GM18873 (cell line): ENCODE results near the gene ZBTB34.
A peak's percentile ranks its signal among the peaks of the same experiment; 100 is the strongest.
"Not testable (repeated sequence)": the region's sequence is repeated elsewhere in the genome, so short reads cannot be mapped to it uniquely, and the experiment has no call there.

Experiments used
- ATAC-seq: cut with Tn5 transposase; IDR thresholded peaks from one replicate; pipeline ENCODE4 v1.9.1; 2021; ENCODE audit warnings: mild to moderate bottlenecking, moderate library complexity, moderate number of reproducible peaks; ENCODE audit not compliant: unreplicated experiment, low FRiP score

The ZBTB34 gene, protein sequence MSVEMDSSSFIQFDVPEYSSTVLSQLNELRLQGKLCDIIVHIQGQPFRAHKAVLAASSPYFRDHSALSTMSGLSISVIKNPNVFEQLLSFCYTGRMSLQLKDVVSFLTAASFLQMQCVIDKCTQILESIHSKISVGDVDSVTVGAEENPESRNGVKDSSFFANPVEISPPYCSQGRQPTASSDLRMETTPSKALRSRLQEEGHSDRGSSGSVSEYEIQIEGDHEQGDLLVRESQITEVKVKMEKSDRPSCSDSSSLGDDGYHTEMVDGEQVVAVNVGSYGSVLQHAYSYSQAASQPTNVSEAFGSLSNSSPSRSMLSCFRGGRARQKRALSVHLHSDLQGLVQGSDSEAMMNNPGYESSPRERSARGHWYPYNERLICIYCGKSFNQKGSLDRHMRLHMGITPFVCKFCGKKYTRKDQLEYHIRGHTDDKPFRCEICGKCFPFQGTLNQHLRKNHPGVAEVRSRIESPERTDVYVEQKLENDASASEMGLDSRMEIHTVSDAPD

DNA sequence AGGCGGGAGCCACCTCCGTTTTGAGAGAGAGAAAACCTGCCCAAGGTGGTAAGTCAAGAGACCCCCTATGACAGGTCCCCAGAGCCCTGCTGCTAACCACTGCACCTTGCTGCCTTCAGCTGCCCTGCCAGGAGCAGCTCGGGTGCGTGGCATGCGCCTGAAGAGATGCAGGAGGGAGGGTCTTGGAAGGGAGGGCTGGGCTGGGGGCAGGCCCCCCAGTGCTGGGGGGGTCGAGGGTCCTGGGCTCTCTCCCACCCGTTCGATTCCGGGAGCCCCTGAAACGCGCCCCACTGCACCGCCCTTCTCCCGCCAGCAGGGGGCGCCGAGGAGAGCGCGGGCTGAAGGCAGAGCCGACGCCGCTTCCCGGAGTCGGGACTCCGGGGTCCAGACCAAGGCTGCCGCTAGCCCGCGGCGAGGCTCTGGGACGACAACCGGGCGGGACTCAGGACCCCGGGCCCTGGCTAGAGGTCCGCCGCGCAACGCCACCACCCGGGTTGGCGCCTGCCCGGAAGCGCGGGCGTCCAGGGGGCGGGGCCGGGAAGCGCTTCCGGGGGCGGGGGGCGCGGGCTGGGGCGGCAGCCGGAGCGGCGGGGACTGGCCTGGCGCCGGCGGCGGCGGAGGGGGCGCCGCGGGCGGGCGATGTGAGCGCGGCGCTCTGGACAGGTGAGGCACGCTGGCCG lies at the start of gene ZBTB34:
ZBTB34 (plus strand) TSS at position 563 of the 680 bp plus-strand sequence. CDS start 18,761 bp downstream, outside the sequence.
- ATAC-seq, result no peak

DNA sequence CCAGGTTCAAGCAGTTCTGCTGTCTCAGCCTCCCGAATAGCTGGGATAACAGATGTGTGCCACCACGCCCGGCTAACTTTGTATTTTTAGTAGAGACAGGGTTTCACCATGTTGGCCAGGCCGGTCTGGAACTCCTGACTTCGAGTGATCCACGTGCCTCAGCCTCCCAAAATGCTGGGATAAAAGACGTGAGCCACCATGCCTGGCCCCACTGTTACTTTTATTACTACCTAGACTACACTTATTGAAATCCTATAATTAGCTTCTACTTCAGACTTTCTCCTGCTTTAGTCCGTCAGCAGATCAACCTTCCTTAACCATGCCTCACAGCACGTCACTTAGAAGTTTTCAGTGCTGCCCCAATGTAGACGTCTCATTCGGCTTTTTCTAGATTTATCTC lies 47.4 kb upstream of the ZBTB34 start:
- no peak for ATAC-seq

DNA sequence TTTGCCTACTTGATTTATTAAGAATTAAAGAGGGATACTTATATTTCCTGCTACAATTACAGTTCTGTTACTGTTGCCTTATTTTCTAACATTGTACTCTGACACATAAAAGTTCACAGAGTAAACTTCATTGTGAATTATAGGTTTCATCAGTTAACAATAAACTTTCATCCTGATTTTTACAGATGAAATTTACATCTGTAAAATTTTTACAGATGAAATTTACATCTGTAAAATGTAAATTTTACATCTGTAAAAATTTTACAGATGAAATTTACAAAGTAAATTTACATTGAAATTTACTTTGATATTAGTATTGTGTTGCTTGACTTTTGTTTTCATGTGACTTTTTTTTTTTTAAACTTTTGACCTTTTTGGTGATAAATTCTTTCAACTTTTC lies 46.3 kb upstream of the ZBTB34 start:
- ATAC-seq, result no peak

DNA sequence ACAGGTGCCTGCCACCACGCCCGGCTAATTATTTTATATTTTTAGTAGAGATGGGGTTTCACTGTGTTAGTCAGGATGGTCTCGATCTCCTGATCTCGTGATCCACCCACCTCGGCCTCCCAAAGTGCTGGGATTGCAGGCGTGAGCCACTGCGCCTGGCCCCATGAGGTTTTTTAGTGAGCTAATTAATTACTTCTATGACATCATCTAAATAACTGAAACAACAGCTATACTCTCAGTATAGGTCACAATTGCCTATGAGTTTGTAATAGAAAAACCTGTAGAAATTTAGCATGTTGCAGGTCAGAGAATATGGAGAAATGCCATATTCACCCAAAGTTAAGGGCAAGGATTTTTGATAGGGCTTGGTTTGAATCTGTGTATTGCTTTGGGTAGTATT lies 42.8 kb upstream of the ZBTB34 start:
- not testable (repeated sequence) for ATAC-seq

DNA sequence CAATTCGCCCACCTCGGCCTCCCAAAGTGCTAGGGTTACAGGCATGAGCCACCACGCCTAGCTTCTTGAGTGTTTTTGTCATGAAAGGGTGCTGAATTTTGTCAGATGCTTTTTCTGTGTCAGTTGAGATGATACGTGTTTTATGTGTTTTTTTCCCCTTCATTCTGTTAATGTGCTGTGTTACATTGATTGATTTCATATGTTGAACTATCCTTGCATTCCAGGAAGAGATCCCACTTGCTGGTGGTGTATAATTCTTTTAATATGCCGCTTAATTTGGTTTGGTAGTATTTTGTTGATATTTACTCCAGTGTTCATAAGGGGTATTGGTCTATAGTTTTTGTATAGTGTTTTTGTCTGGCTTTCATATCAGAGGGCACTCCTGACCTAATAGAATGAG lies 42.0 kb upstream of the ZBTB34 start:
- ATAC-seq, result no peak

DNA sequence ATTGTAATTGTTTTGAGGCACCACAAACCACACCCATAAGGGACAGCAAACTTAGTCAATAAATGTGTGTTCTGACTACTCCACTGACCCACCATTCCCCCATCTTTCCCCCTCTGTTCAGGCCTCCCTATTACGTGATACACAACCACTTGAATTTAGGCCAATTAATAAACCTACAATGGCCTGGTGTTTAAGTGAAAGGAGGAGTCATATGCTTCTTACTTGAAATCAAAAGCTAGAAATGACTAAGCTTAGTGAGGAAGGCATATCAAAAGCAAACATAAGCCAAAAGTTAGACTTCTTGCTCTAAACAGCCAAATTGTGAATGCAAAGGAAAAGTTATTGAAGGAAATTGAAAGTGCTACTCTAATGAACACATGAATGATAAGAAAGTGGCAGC lies 41.0 kb upstream of the ZBTB34 start:
- ATAC-seq, result no peak

DNA sequence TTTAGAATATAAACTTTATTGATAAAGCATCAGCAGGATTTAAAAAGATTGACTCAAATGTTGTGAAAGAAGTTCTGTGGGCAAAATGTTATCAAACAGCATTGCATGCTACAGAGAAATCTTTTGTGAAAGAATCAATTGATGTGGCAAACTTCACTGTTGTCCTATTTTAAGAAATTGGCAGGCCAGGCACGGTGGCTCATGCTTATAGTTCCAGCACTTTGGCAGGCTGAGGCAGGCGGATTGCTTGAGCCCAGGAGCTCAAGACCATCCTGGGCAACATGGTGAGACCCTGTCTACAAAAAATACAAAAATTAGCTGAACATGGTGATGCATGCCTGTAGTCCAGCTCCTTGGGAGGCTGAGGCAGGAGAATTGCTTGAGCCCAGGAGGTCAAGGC lies 38.2 kb upstream of the ZBTB34 start:
- no peak for ATAC-seq

DNA sequence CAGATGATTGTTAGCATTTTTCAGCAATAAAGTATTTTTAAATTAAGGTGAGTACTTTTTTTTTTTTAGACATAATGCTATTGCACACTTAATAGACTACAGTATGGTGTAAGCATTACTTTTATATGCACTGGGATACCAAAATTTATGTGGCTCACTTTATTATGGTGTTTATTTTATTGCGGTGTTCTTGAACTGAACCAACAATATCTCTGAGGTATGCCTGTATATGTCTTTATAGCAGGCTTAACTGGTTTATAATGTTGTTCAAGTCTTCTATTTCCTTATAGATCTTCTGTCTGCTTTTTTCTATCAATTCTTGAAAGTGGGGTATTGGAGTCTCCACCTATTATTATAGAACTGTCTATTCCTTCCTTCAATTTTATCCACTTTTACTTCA lies 37.6 kb upstream of the ZBTB34 start:
- no peak for ATAC-seq

DNA sequence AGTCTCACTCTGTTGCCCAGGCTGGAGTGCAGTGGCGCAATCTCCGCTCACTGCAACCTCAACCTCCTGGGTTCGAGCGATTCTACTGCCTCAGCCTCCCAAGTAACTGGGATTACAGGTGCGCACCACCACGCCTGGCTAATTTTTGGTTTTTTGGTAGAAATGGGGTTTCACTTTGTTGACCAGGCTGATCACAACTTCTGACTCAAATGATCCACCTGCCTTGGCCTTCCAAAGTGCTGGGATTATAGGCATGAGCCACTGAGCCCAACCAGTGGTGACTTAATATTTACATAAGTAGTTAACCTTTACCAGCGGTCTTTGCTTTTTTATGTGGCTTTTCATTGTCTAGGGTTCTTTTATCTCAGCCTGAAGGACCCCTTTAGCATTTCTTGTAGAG lies 36.4 kb upstream of the ZBTB34 start:
- ATAC-seq, result not testable (repeated sequence)

DNA sequence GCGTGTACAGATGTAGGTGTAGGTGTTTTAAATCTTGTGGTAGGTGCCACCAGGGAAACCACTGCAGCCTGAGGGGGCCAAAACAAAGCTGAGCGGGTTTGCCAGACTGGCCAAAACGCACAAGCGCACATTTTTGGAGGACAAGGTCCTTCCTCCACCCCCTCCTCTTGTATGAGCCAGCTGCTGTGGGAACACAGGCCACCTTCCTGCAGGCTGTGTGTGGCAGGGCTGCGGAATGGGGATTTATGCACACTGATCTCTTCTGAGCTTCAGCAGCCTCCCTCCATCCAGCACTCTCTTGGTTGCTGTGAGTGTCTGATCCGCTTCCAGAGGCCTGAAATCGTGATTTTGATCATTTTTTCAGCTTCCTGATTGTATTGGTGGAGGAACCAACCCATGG lies 33.2 kb upstream of the ZBTB34 start:
- no peak for ATAC-seq

DNA sequence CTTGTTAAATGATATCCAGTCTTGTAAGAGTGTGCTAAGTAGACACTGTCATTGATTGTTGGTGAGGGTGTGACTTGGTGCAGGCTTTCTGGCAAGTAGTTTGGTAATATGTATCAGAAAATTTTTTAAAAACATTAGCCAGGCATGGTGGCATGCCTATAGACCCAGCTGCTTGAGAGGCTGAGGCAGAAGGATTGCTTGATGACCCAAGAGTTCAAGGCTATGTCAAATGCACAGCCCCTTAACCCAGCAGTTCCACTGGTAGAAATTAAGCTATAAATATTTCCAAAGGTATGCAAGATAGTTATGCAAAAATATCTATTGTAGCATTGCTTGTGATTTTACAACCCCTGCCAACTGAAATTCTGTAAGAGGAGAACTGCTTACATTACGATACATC lies 31.4 kb upstream of the ZBTB34 start:
- no peak for ATAC-seq

DNA sequence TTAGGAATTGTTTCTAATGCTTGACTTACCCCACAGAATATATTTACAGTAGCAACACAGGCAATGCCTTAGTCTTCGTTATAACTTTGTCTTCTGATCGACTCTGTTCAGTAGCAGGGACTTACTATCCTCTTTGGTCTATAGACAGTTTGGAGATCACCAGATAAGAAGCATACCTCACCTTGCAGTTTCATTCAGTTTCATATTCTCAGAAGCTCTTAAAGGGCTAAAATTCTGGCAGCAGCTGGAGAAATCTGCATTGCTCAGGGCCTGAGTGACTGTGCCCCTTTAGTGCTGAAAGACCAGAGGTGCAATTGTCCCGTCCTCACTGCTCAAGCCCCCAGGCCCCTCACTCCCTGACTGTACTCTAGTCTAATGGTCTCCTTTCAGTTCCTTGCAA lies 29.6 kb upstream of the ZBTB34 start:
- no peak for ATAC-seq

DNA sequence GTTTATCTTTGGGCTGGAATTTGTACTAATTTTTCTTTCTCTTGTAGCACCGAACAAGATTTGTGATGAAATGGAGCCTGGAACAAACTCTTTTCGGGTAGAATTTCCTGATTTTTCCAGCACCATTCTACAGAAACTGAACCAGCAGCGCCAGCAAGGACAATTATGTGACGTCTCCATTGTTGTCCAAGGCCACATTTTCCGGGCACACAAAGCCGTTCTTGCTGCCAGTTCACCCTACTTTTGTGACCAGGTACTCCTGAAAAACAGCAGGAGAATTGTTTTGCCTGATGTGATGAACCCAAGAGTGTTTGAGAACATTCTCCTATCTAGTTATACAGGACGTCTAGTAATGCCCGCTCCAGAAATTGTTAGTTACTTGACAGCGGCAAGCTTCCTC lies 28.0 kb upstream of the ZBTB34 start:
- no peak for ATAC-seq

DNA sequence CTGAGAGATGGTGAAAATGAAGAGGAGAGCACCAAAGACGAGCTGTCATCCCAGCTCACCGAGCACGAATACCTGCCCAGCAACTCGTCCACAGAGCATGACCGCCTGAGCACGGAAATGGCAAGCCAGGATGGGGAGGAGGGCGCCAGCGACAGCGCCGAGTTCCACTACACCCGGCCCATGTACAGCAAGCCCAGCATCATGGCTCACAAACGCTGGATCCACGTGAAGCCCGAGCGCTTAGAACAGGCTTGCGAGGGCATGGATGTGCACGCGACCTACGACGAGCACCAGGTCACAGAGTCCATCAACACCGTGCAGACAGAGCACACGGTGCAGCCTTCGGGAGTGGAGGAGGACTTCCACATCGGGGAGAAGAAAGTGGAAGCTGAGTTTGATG lies 27.4 kb upstream of the ZBTB34 start:
- ATAC-seq, result no peak

DNA sequence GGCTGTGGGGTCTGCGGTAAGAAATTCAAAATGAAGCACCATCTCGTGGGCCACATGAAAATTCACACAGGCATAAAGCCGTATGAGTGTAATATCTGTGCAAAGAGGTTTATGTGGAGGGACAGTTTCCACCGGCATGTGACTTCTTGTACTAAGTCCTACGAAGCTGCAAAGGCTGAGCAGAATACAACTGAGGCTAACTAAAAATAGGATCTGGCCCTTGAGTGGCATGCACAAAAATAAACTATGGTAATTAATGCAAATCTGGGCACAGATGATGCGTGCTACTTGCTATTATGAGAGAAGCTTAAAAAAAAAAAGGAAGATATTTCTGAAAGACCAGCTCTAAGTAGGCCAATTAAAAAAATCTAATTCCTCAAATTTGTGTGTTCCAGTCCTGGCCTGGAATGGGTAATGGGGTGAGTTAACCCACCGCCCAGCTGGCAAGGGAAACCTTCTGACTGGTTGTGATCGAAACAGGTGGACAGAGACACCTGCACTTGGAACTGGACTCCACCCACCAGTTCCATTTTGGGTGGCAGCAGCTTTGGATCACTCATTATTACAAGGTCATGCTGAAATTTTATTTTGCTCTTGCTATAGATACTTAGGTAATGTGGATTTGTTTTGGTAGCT lies 26.6 kb upstream of the ZBTB34 start:
- ATAC-seq, result no peak

DNA sequence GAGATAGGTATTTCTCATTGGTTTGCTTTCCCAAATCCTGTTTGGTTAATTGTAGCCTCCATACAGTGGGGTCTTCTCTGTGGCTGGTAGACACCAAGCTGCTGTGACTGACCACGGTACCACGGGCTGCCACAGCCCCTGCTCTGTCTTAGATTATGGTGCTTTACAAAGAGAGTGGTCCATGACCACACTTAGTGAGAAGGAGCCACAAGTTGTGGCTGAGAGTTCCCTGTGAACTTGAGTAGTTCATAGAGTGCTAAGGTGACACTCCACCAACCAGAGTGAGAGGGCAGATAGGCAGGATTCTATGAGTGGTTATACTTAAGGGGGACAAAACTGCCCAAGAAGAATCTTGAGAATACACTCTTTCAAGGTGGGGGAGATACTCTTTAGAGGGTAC lies 25.8 kb upstream of the ZBTB34 start:
- ATAC-seq, result no peak

DNA sequence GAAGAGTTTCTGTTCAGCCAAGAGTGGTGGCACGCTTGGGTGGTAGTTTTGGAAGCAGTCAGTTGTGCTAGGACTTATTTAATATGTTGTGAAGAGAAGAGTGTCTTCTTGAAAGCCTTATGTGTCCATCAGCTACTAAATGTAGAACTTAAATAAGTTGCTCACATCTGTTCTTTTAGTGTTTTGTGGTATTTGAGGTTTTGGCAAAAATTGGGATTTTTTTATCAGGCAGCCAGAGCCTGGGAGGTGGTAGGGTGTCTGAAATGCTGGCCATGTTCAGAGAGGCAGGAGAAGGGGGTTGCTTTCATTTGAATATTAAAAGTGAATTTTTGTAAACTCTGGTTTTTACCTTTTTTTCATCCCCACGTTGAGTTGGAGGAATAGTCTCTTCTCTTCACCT lies 24.2 kb upstream of the ZBTB34 start:
- no peak for ATAC-seq

DNA sequence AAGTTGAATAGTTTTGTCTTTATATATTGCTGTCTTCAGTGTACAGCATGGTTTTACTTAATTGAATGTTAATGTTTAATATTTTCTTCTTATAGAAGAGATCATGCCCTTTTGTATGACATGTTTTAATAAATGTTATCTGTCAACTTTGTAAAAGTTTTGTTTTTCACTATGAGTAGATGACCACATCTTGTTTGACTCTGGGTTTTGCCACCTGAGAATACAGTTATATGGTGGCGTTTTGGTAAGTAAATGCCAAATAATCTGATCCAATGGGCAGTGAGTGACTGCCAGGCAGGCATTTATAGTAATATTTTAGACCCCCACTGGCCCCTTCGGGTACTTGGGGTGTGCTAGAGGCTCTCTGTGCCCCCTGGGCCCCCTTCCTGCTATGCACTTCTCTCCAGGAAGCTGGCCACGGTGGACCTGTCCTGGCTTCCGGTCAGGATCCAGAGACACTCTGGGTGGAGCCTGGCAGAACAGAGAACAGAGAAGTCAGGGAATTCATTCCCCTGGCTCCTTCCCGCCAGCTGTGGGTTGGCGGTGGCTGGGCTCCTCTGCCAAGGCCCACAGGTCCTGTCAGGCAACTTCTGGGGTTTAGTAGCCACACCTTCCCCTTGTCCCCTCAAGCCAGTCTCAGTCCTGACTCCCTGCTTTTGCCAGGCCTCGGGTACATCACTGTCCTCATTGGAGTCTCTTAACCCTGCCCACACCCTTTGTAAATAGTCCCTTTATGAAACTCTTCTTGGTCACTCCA lies 22.2 kb upstream of the ZBTB34 start:
- peak; percentile 2 for ATAC-seq

DNA sequence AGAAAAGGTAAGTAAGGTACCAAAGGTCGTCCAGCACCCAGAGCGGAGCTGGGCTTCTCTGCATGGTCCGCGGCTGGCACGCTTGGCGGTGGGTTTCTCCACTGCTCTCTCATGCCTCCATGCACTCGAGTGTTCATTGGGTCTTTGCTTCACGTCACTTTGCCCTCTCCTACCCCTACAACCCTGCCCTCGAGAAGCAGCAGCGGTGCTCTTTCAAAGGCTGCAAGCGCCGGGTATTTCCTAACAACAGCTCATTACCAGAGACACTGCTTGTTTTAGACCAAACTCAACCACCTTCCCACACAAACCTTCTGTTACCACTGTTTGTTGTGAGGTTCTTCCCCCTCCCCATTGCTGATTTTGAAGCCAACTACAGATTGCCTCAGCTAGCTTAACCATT lies 21.5 kb upstream of the ZBTB34 start:
- peak; percentile 45 for ATAC-seq

DNA sequence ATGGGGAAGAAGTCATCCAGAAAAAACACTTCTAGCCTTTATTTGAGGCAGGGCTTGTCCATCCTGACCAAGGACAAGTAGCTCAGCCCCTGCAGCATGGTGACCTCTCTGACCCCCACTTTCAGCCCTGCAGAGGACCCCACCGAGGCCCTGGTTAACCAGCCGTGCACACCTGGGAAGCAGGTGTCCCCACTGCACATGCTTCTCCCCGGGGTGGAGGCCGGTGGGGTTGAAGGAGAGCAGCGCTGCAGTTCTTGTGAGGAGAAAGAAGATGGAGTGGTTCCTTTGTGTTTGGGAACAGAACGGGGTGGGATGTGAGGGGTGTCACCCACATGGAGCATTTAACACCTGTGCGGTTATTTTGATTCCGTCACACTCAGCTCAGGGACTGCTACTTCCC lies 21.1 kb upstream of the ZBTB34 start:
- ATAC-seq, result no peak
